ENCODE measurements around the gene RBP5.

Gene RBP5

DNA sequence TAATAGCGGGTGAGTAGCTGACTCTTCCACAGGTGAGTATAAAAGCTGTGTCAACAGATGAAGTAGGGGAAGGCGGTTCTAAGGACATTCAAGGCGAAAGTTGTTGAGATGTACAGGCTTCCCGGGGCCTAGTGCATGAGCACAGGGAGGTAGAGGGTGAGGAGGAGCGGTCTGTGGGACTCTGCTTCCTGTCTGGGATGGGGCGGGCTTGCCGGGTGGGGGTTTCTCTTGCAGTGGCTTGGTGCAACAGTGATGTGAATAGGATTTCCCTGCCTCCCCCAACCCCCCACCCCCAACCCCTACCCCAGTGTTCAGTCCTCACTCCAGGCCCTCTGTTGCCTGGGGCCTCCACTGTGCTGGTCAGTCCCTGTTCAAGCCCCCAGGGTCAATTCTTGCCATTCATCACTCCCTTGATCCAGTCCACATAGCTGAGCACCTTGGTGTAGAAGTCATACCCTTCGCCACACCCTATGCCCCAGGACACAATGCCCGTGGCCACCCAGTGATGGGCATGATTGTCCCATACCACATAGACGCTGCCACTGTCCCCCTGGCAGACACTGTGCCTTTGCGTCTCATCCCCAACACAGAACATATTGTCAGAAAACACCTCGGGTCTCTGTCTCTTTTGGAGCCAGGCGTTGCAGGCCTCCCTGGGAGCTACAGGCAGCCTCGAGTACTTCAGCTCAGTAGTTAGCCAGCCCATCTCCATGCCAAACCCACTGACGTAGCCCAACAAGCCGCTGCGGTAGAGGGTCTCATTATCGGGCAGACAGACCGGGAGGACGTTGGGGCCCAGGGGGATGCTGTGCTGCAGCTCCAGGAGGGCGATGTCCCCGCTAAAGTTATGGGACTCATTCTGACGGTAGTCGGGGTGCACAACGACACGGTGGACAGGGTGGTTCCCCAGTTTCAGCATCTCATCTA is 32.4 kb downstream of the RBP5 start:
- in situ Hi-C loops (cut with MboI; ENCODE audit: low pct_unique_long_range_greater_than_20kb, low sequenced_read_pairs, unreplicated experiment): no loop called here
- TF ChIP-seq, protein P1, sequence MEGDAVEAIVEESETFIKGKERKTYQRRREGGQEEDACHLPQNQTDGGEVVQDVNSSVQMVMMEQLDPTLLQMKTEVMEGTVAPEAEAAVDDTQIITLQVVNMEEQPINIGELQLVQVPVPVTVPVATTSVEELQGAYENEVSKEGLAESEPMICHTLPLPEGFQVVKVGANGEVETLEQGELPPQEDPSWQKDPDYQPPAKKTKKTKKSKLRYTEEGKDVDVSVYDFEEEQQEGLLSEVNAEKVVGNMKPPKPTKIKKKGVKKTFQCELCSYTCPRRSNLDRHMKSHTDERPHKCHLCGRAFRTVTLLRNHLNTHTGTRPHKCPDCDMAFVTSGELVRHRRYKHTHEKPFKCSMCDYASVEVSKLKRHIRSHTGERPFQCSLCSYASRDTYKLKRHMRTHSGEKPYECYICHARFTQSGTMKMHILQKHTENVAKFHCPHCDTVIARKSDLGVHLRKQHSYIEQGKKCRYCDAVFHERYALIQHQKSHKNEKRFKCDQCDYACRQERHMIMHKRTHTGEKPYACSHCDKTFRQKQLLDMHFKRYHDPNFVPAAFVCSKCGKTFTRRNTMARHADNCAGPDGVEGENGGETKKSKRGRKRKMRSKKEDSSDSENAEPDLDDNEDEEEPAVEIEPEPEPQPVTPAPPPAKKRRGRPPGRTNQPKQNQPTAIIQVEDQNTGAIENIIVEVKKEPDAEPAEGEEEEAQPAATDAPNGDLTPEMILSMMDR (IDR thresholded peaks at IDR 0.05; ENCODE audit: extremely low read depth, insufficient read depth, missing control alignments): no peak
- no peak for DNase-seq (ENCODE audit: low spot score)

DNA sequence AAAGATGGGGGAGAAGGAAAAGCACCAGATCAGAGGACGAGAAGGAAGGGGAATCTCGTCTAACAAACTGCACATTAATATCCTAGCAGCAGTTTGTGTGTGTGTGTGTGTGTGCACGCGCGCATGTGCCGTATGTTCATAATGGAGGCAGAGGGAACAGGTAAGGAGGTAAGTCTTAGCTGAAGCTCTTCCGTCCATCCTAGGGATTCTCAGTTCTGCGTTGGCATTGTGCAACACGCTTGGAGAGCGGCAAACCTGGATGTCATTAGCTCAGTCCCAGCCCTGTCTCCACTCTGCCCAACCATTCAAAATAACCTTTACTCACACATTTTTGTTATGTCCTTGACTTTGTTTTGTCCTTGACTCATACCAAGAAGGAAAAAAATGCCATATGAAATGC is 34.8 kb downstream of the RBP5 start:
- no peak for DNase-seq (ENCODE audit: low spot score)
- TF ChIP-seq, protein P1 (IDR thresholded peaks at IDR 0.05; ENCODE audit: extremely low read depth, insufficient read depth, missing control alignments): no peak
- in situ Hi-C loops (cut with MboI; ENCODE audit: low pct_unique_long_range_greater_than_20kb, low sequenced_read_pairs, unreplicated experiment): no loop called here

DNA sequence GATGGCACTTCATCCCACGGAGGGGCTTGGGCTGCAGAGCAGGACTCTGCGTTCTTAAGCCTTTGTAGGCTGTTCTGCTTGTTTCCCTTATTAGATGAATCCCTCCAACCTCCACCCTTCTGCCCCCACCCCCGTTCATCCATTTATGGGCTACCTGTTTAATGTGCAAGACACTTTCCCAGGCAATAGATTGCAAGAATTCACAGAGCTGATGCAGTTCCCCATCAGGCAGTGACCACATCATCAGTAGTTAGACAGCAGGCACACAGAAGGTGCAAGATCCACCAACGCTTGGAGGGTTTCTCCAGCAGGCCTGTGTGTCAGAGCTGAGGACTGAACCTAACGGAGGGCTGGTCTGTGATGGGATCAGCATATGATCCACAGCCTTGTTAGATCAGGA is 35.2 kb downstream of the RBP5 start:
- DNase-seq (ENCODE audit: low spot score): no peak
- TF ChIP-seq, protein P1 (IDR thresholded peaks at IDR 0.05; ENCODE audit: extremely low read depth, insufficient read depth, missing control alignments): no peak
- in situ Hi-C loops (cut with MboI; ENCODE audit: low pct_unique_long_range_greater_than_20kb, low sequenced_read_pairs, unreplicated experiment): no loop called here

DNA sequence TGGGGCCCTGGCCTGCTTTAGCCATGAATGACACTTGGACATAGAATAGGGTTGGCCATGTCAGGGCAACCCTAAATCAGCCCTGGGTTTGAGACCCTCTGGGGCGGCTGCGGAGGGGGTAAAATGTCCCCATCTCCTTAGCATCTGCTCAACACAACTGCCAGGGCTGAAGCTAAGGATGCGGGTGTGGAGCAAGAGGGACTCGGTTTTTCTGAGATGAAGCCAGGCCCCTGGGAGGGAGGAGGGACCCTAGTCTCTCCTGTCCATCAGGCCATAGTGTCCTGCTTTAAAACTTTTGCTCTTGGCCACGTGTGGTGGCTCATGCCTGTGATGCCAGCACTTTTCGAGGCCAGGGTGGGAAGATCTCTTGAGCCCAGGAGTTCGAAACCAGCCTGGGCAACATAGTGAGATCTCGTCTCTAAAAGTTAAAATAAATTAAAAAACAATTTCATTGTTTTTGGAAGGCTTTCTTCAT is 35.7 kb downstream of the RBP5 start:
- in situ Hi-C loops (cut with MboI; ENCODE audit: low pct_unique_long_range_greater_than_20kb, low sequenced_read_pairs, unreplicated experiment): no loop called here
- DNase-seq (ENCODE audit: low spot score): no peak
- TF ChIP-seq, protein P1 (IDR thresholded peaks at IDR 0.05; ENCODE audit: extremely low read depth, insufficient read depth, missing control alignments): no peak

DNA sequence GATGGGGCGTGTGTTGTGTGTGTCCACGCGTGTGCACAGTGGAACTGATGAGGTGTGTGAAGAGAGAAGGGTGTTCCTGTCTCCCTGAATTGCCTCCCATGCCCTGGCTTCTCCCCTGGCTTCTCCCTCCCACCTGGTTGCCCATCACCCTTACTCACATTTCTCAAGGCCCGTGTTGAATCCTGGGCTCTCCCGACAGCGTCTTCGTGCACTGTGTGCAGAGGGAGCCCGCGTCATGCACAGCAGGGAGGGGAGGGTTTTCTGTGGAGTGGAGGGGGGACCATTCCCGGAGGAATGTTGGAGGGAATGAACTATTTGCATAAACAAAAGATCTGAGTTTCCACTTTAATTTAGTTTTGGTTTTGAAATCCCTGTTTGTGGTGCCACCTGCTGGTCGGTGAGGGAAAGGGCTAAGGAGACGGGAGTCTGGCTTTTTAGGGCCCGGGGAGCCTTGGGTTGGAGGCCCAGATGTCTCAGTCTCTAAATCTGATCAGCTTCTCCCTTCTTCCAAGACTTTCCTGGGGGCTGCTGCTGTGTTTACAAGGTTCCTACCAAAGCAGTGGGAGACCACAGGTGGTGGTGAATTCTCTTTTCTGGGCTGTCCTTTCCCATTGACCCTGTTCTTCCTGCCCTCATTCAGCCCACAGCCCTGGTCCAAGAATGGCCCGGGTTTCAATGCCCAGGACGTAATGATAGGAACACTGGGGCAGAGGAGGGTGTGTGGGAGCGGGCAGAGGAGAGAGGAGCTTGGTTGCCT is 36.3 kb downstream of the RBP5 start, which contains the start of gene C1R:
Gene C1R, minus strand, starts transcription at position 217 of the 757 bp plus-strand sequence. Its CDS starts 57 bp downstream, at position 160.
- peak; percentile 80 for DNase-seq (ENCODE audit: low spot score)

More for the DNA sequence above, 36.3 kb downstream of the RBP5 start, which contains the start of gene C1R:
- in situ Hi-C loops (cut with MboI; ENCODE audit: low pct_unique_long_range_greater_than_20kb, low sequenced_read_pairs, unreplicated experiment): no loop called here
- TF ChIP-seq, protein P1 (IDR thresholded peaks at IDR 0.05; ENCODE audit: extremely low read depth, insufficient read depth, missing control alignments): peak; percentile 89

Data from GM13977 (cell line).